Lung (tissue), 12 donors: ENCODE results near the gene TRPC4AP. TPM values are rescaled to one million over a fixed set of nuclear protein-coding genes. Genes with fewer than 3 reads are reported as not detected.

ENCODE experiments used
- ATAC-seq: fragments of 200-7000 bp; cut with Tn5 transposase; one replicate; pipeline ENCODE4 v1.9.1; 2020; ENCODE audit warnings: moderate number of reproducible peaks; ENCODE audit not compliant: insufficient read depth, low FRiP score
- DNase-seq, 3 donors: peaks; one replicate each; pipeline ENCODE4 v3.0.0-alpha.2; 2013 to 2017
- H3K27ac ChIP-seq, 2 donors: one replicate each; pipeline ENCODE4 v1.5.1; 2013; ENCODE audit warnings: mild to moderate bottlenecking in 2 of 2, moderate library complexity in 2 of 2, control low read depth in 1 of 2, inconsistent platforms in 1 of 2, low read depth in 1 of 2, low read length in 1 of 2
- H3K27me3 ChIP-seq, 3 donors: one replicate each; pipeline ENCODE4 v1.5.1; 2013; ENCODE audit warnings: low read length in 2 of 3; ENCODE audit not compliant: control insufficient read depth in 3 of 3, insufficient read depth in 3 of 3
- H3K36me3 ChIP-seq, 4 donors: one replicate each; pipeline ENCODE4 v1.5.1; 2013; ENCODE audit warnings: low read length in 4 of 4, mild to moderate bottlenecking in 1 of 4, moderate library complexity in 1 of 4; ENCODE audit not compliant: control insufficient read depth in 4 of 4, insufficient read depth in 4 of 4
- H3K4me1 ChIP-seq, 5 donors: one replicate each; pipeline ENCODE4 v1.5.1; 2013; ENCODE audit warnings: low read length in 5 of 5, mild to moderate bottlenecking in 2 of 5, moderate library complexity in 1 of 5; ENCODE audit not compliant: control insufficient read depth in 5 of 5, insufficient read depth in 5 of 5
- H3K4me3 ChIP-seq: one replicate; pipeline ENCODE4 v1.5.1; 2013; ENCODE audit warnings: mild to moderate bottlenecking, control low read depth, moderate library complexity
- H3K9ac ChIP-seq, 2 donors: one replicate each; pipeline ENCODE4 v1.5.1; 2013; ENCODE audit warnings: low read length in 2 of 2, control low read depth in 1 of 2; ENCODE audit not compliant: insufficient read depth in 1 of 2
- H3K9me3 ChIP-seq, 4 donors: one replicate each; pipeline ENCODE4 v1.5.1; 2013; ENCODE audit warnings: low read length in 3 of 4, mild to moderate bottlenecking in 1 of 4, moderate library complexity in 1 of 4; ENCODE audit not compliant: control insufficient read depth in 4 of 4, insufficient read depth in 3 of 4
- WGBS, 2 donors: extraction: QIAGEN DNeasy Blood & Tissue Kit; methylation state at CpG; one replicate each; pipeline ENCODE4 v1.1.7; 2013; 5-methylcytosine and 5-hydroxymethylcytosine counted together
- polyA plus RNA-seq, 2 donors: library from polyadenylated mRNA; stranded (reverse); fragments of 200-250 nt; gene quantifications; one replicate each; pipeline ENCODE4 v1.2.1, GENCODE V29; 2013
- total RNA-seq, 2 donors: library from RNA; depleted of rRNA in 1 of 2; stranded (reverse); fragments of >200 nt in 1 of 2; gene quantifications; one replicate each; pipeline ENCODE4 v1.2.1, GENCODE V29; 2014 to 2021
- TF ChIP-seq, protein P1 (sequence below): IDR thresholded peaks from 2 replicates; pipeline ENCODE4 v1.5.1; 2012; ENCODE audit warnings: mild to moderate bottlenecking; ENCODE audit errors: control extremely low read depth, extremely low read depth
- donor health status: control.
- donor health status: control.
- donor health status: Bipolar disorder and iron deficiency.
- donor health status: healthy.
- donor health status: DM: yes; HTN: yes; CAD: no.

TRPC4AP gene
- total and polyA plus RNA-seq, 4 donors, result 37.6 to 62.5 (median 50.2) TPM

DNA sequence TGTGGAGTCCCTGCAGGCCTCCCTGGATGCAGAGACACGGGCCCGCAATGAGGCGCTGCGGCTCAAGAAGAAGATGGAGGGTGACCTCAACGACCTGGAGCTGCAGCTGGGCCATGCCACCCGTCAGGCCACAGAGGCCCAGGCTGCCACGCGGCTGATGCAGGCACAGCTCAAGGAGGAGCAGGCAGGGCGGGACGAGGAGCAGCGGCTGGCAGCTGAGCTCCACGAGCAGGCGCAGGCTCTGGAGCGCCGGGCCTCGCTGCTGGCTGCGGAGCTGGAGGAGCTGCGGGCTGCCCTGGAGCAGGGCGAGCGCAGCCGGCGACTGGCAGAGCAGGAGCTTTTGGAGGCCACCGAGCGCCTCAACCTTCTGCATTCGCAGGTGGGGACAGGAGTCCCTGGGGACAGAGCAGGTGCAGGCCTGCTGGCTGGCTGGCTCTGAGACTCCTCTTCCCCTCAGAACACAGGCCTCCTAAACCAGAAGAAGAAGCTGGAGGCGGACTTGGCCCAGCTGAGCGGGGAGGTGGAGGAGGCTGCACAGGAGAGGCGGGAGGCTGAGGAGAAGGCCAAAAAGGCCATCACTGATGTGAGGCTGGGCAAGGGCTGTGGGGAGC, 92.2 kb downstream of the TRPC4AP start:
- H3K36me3 ChIP-seq, result peaks cover 15 to 94% (median 36%) of the 10 kb centered on the region in 4 donors
- ATAC-seq, result no peak
- H3K27me3 ChIP-seq, result no peaks in the 10 kb centered on the region
- H3K4me1 ChIP-seq, result peaks cover 0 to 6% (median 0%) of the 10 kb centered on the region in 5 donors
- no peak overlapping the region for H3K9ac ChIP-seq
- 95 to 96% methylated on average over 28 of the region's 28 CpGs for WGBS, 2 donors
- H3K4me3 ChIP-seq, result no peak overlapping the region
- no peak overlapping the region for H3K27ac ChIP-seq
- TF ChIP-seq, protein P1, sequence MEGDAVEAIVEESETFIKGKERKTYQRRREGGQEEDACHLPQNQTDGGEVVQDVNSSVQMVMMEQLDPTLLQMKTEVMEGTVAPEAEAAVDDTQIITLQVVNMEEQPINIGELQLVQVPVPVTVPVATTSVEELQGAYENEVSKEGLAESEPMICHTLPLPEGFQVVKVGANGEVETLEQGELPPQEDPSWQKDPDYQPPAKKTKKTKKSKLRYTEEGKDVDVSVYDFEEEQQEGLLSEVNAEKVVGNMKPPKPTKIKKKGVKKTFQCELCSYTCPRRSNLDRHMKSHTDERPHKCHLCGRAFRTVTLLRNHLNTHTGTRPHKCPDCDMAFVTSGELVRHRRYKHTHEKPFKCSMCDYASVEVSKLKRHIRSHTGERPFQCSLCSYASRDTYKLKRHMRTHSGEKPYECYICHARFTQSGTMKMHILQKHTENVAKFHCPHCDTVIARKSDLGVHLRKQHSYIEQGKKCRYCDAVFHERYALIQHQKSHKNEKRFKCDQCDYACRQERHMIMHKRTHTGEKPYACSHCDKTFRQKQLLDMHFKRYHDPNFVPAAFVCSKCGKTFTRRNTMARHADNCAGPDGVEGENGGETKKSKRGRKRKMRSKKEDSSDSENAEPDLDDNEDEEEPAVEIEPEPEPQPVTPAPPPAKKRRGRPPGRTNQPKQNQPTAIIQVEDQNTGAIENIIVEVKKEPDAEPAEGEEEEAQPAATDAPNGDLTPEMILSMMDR, result no peak
- DNase-seq, result no peak
- no peaks in the 10 kb centered on the region for H3K9me3 ChIP-seq

DNA sequence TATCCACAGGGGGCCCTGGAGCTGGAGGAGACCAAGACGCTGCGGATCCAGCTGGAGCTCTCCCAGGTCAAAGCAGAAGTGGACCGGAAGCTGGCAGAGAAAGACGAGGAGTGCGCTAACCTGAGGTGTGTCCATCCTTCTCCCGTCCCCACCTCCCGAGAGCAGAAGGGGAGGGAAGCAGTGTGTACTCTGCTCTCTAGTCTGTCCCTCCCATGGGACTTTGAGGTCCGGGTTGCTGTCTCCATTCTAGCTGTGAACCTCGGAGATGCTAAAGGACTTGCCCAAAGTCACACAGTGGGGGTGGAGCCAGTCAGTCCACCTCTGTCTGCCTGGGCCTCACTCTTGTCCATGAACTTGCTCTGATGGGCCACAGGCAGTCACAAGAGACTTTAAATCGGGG, 92.8 kb downstream of the TRPC4AP start:
- H3K9ac ChIP-seq, result no peak overlapping the region
- no peak overlapping the region for H3K27ac ChIP-seq
- no peaks in the 10 kb centered on the region for H3K9me3 ChIP-seq
- no peak overlapping the region for H3K4me3 ChIP-seq
- DNase-seq, result no peak
- 78 to 83% methylated on average over 9 to 10 of the region's 10 CpGs for WGBS, 2 donors
- H3K27me3 ChIP-seq, result no peaks in the 10 kb centered on the region
- no peak for ATAC-seq
- TF ChIP-seq, protein P1, result no peak
- H3K36me3 ChIP-seq, result peaks cover 12 to 91% (median 30%) of the 10 kb centered on the region in 4 donors
- peaks cover 0 to 6% (median 0%) of the 10 kb centered on the region in 5 donors for H3K4me1 ChIP-seq

DNA sequence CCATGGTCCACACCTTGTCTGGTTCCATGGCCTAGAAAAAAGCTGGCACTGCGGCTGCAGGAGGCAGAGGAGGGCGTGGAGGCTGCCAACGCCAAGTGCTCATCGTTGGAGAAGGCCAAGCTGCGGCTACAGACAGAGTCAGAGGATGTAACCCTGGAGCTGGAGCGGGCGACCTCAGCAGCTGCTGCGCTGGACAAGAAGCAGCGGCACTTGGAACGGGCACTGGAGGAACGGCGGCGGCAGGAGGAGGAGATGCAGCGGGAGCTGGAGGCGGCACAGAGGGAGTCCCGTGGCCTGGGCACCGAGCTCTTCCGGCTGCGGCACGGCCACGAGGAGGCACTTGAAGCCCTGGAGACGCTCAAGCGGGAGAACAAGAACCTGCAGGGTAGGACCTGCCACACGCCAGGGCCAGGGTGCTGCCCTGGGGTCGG, 93.6 kb downstream of the TRPC4AP start:
- no peak overlapping the region for H3K9ac ChIP-seq
- no peak overlapping the region for H3K27ac ChIP-seq
- peaks cover 0 to 6% (median 0%) of the 10 kb centered on the region in 5 donors for H3K4me1 ChIP-seq
- ATAC-seq (no peak), DNase-seq (no peak)
- H3K4me3 ChIP-seq, result no peak overlapping the region
- H3K27me3 ChIP-seq, result no peaks in the 10 kb centered on the region
- H3K9me3 ChIP-seq, result no peaks in the 10 kb centered on the region
- TF ChIP-seq, protein P1, result no peak
- 93 to 94% methylated on average over 25 of the region's 25 CpGs for WGBS, 2 donors
- H3K36me3 ChIP-seq, result peaks cover 9 to 87% (median 27%) of the 10 kb centered on the region in 4 donors
